Iris pigment epithelial cell (primary cell): ENCODE measurements around the gene IGF2R.
"Not testable (repeated sequence)": the region's sequence is repeated elsewhere in the genome, so short reads cannot be mapped to it uniquely, and the experiment has no call there.

Experiments used
- DNase-seq: peaks from one replicate; pipeline ENCODE4 v3.0.0-alpha.2; 2011; ENCODE audit warnings: low read depth

The IGF2R gene

DNA sequence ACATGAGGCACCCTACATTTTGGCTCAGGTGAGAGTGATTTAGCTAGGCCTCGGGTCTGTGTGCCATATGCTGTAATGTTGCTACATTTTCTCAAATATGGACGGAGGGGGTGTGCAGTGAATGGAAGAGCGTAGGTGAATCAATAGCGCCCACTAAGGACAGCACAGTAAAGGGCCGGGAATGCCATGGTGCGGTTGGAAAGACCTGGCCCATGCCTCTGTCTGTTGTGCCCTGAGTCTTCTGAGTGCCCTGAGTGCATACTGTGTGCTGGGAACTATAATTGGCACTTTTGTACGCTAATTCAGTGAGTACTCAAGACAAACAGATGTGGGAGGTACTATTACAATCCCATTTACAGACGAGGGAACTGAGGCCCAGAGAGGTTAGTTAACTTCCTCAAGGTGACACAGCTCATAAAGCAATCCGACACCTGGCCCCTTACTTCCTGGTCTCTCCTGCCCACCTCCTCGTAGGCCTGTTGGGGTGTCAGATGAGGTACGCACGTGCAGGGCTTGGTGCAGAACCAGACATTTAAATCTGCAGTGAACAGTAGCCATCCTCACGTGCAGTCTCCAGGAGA lies 170.0 kb downstream of the IGF2R start:
- DNase-seq = no peak

DNA sequence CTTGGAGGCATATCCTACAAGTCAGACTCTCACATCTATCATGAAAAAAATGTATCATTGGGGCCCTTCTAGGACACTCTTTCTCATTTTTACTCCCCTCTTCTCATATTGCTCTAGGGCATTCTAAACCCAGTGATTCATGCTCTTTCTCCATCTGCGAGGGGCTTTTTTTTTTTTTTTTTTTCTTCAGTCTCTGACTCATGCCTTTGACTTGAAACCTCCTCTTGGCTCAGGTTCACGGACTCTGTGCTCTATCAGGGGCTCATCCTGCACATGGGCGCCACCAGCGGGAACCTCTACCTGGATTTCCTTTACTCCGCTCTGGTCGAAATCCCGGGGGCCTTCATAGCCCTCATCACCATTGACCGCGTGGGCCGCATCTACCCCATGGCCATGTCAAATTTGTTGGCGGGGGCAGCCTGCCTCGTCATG lies 170.6 kb downstream of the IGF2R start:
- peak; percentile 90 for DNase-seq

DNA sequence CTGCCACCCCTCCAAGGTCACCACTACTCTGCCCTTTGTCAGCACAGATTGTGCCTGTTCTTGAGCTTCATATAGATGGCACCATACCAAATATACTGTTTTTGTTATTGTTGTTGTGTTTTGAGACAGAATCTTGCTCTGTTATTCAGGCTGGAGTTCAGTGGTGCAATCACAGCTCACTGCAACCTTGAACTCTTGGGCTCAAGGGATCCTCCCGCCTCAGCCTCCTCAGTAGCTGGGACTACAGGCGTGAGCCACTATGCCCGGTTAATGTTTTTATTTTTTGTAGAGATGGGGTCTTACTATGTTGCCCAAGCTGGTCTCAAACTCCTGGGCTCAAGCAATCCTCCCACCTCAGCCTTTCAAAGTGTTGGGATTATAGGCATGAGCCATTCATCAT lies 171.6 kb downstream of the IGF2R start:
- DNase-seq = not testable (repeated sequence)

DNA sequence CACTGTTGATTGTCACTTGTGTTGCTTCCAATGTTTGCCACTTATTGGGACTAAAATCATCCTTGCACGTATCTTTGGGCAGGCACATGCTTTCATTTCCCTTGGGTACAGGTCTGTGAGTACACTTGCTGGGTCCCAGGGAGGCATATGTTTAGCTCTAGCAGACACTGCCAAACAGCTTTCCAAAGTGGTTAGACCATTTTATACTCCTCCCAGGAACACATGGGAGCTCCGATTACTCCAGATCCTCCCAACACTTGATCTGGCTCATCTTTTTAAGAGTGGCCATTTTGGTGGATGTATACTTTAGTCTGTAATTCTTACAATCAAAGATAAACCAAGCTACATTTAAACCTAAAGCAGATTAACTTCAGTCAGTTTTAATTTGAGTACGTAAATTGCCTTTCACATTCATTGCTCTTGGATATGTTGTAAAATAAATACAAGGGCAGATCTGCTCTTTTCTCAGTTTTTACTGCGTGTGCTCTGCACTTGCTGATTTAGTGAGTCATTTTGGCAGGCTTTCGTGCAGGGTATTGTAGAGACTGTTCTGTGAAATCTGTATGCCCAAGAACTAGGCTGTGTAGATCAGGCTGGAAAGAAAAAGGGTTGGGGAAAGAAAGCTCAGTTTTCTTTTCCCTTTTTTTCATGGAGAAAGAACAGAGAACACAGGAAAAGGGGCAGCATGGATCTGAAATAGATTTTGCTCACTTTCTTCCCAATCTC lies 172.3 kb downstream of the IGF2R start:
- DNase-seq = peak; percentile 70

DNA sequence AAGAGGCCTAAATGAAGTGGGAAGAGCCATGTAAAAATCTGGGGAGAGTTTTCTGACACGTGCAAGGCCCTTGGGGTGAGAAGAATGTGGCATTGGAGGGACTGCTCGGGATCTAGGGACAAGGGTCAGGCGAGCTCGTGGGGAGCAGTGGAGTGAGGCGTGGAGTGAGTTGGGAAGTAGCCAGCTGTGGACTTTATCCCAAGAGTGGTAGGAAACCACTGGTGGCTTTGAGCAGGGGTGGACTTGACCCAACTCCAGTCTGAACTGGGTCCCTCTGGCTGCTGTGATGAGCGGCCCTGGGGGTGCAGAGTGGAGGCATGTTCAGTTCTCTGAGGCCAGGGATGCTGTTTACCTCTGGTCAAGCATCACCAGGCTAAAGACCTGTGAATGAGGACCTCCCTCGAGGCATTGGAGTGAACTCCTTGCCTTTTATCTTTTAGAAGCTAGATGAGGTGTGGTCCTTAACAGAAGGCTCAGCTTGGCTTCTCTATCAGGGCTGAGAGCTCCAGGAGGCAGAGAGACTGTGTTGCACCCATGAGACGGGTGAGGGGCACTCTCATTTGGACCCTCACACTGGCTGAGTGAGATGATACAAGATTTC lies 173.3 kb downstream of the IGF2R start:
- DNase-seq = no peak

DNA sequence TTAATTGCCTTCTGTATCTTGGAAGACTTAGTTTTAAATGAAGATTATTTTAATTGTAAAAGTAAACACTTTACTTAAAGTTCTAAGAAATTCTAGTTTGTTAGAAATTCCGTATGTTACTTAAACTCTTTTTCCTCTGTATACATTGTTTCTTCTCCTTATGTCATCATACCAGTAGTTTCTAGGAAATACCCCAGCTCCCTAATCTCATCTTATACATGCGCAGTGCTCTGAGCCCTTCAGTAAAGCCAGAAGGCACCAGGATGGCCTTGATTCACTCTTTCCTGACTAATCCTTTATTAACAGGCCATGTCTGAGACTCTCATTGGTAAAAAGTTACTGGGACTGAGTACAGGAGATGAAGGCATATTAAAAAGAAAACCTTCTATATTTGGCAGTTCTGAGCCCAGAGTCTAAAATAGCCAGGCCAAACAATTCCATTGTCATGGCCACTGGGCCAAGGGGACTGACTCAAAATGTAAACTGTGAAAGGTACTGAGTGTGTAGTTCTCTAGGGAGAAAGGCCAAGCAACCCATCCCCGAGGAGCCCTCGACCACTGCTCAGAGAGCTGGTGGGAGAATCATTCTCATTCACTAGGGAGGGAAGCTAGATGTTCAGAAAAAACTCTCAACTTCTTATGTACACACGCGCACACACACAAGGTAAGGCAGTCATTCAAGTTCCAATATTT lies 177.7 kb downstream of the IGF2R start:
- DNase-seq = no peak

DNA sequence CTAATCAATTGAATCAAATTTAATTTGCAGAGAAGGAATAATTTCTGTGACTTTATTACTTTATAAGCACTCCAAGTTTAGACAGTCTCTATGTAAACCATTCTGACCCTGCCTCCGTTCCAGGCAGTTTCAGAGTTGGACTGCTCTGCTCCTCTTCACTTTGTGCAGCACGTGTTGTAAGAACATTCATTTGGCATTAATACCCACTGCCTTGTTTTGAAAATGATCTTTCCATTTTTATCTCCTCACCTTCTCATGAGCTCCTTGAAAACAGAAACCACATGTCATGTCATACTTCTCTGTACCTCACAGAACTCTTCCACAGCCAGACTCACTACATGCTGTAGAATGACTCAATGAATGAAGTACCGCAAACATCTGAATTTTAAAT lies 178.3 kb downstream of the IGF2R start:
- DNase-seq = no peak

DNA sequence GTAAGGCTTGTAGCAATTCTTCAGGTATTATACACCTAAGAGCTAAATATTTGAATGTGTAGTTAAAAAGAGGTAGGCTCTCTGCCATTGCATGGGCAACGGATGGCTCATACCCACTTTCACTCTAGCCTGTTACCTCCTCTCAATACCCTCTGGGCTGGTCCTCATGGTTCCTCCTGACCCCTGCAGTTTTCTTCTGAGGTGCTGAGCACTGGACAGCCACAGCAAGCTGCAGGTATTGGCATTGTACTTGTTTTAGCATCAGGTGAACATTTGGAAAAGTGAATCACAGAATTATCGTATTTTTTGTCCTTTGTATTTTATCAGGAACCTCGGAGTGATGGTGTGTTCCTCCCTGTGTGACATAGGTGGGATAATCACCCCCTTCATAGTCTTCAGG lies 185.6 kb downstream of the IGF2R start:
- no peak for DNase-seq

DNA sequence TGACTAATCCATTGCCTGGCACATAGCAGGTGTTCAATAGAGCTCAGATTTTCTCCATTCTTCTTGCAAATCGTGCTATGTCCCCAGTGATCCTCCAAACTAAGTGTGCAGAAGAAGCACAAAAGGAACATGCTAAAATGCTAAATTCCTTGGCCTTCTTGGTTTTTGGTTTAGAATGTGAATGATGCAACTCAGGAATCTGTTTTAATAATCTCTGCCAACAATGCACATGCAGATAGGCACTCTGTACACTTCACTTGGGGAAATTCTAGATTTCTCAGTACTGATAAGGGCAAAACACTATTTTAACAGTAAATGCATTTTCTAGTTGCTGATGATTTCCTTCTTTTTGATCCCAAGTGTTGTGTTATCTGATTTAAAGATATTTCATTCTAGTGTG lies 188.0 kb downstream of the IGF2R start:
- DNase-seq = peak; percentile 38

DNA sequence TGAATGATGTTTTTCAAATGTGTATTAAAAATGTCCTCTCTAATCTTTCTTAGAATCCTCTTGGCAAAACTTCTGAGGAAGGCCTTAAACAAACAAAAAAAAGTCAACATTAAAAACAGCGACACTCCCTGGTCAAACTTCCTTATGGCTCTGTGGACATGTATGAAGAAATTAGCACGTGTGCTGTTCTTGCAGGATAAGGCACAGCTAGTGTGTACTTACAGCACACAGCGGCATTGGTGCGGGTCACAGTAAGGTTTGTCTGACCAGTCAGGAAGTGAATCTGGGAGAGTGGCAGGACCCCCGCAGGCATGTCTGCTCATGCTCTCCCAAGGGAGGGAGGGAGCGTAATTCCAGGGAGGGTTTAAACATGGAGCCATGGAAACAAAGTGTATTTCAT lies 191.6 kb downstream of the IGF2R start:
- DNase-seq = peak; percentile 34
